ENCODE measurements around the gene CUZD1.

CUZD1 gene

DNA sequence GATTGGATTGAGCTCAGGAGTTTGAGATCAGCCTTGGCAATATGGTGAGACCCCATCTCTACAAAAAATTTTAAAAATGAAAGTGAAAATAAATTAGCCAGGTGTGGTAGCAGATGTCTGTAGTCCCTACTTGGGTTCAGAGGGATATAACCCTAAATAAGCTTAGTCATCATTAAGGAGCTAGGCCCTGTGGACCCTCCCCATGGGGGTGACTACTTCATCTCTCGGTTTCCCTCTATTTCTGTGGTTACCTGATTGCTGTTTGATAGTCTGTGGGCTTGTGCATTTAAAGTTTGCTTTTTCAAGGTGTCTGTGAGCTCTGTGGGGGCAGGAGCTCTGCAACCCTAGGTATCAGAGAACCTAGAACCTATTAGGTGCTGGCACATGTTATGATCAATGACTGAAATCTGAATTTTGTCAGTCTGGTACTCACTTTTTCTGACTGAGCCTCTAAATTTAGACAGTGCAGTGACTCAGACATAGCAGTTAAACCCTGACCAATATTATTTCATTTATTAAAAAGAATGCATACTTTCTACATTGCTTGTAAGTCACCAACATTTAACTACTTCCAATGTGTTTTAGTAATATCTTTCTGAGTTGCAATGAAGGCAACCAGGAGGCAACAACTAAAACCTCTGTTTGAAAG is 8.1 kb upstream of the CUZD1 start:
- no peak for DNase-seq

DNA sequence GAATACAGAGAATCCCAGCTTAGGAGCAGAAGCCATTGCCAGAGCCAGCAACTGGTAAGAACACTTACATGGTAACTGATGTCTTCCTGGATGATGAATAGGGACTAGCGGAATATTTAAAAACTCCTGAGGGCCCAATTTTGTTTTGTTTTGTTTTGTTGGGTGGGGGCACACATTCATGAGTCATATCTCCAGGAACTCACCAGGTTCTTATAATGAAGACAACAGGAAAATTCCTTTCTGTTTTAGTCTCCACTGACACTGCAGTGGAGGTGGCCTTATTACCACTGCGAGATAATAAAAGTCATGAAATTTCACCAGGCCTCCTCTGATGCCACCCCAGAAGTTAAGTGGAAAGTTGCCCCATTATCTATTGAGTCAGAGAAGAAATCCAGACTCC is 6.6 kb upstream of the CUZD1 start:
- DNase-seq: no peak

DNA sequence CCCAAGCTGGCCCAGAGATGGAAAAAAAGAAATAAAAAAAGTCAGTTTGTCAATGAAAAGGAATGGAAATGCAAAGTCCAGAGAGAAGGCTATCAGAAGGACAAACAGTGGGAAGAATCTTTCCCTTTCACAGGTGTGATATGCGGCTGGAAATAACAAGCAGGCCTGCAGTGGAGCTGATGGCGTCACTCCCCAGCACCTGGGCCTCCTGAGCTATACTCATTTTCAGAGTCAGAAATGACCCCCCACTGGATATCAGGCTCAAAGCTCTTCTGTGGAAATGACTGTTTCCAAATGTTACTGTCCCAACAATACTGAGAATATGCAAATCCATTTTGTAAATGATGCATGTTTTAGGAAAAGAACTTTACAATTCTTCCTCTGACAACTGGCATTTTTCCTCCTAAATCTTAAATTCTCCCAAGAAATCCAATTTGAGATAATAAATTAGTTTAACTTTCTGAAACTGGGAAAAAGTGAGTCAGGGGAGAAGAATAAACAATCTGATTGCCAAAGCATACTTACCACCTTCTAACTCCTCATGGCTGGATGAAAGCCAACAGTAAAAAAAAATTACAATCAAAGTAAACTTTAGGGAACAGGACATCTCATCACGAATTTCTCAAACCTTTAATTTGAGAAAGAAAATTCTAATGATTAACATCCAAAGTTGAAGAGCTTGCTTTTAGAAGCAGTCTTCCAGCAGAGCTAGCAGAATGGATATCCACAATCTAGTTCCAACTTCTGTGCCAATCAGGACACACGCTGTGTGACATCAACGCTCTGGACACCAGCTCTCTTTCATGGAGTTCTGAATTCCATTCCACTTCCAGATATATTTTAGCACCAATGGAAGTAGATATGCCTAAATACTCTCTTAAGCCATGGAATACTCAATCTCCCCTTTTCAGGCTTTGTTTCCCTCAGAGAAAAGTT is 5.3 kb upstream of the CUZD1 start:
- DNase-seq: no peak

DNA sequence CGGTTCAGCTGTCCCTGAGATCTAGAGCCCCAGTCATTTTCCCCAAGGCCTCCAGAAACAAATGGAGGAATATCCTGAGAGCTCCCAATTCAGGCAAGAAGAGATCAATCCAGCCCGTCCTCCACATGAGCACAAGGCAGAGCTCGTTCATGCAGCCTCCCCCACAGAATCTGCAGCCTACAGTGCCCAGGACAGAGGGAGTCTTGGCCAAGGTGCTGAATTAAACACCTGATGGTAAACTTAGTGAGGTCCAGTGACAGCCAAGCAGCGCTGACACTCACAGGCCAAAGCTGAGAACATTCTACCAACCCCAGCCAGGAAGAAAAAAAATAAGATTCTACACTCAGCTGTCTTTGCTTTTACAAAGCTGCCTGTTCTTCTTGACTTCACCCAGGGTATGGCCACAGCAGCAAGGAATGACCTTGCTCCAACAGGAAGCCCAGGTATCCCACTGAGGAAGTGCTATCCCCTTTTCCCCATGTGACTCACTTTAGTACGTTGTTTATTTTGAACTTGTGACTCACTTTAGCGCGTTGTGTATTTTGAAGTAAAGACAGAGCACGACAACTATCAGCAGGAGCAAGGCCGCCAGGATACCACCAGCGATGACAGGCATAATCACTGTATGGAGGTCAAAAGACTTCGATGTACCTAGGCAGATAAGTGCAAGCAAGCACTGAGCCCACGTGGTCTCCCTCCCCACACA is 4.4 kb upstream of the CUZD1 start:
- DNase-seq: no peak

DNA sequence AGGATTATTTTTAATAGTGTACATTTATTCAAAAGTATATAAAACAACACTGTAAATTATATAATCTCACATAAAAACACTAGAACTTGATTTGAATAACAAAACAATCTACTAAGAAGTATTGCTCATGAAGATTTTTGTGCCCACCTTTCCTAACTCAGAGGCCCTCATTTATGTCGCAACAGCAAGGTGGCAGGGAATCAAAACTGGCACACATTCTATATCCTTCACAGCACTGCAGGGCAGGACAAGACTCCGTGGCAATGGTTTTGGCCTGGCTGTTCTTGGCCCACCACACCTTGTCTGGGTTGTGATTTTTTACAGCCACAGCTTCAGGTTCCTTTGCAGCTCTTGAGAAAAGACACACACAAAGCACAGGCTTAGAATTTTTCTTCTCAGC is 3.4 kb upstream of the CUZD1 start:
- no peak for DNase-seq

DNA sequence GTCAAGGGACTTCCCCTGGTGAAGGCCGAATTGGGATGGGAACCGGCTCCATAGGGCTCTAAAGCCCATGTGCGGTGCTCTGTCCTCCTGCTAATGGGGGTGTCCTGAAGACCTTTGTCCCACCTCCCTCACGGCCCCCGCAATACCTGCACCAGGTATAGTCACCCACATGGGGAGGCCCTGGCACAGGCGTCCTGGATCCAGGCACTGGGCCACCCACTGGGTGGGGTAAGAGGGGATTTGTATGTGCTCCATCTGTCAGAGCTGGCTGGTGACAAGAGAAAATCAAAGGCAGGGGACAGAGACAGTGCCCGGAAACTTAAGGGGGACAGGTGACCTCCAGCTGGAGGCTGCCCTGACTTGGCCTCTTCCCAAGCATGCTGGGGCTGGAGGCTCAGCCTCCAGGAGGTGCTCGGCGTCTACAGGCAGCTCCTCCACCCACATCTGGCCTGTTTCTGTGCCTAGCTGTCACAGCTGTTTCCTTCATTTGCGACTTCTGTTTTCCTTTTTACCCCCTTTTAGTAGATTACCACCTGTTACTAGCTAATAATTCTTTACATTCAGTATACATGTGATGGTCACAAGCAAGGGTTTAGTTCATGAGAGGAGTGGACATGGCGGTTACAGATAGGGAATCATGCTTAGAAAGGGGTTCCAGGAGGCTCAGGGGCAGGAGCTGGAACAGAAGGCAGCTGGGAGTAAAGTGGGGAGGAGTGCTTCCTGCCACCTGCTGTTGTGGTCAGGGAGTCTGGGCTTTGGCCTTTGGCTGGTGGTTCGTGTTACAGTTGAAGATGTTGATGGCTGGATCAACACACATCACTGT is 2.3 kb upstream of the CUZD1 start:
- peak; percentile 74 for DNase-seq

DNA sequence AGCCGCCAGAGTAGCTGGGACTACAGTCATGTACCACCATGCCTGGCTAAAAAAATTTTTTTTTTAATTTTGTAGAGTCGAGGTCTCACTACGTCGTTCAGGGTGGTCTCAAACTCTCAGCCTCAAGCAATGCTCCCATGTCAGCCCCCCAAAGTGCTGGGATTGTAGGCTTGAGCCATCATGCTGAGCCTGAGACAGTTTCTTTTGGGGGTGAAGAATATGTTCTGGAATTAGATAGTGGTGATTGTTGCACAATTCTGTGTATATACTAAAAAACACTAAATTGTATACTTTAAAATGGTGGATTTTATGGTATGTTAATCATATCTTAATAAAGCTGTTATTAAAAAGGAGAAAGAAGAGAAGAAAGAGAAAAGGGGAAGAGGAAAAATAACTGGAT is 1.5 kb downstream of the CUZD1 start:
- DNase-seq: no peak

DNA sequence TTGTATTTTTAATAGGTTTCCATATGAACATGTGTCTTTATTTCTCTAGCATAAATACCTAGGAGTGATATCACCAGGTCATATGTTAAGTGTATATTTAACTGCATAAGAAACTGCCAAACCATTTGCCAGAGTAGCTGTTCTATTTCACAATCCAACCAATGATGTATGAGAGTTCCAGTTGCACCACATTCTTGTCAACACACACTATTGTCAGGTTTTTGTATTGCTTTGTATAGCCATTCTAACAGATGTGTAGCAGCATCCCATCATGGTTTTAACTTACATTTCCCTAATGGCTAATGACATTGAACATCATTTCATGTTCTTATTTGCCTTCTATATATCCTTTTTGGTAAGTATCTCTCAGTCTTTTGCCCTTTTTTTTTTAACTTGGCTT is 4.1 kb downstream of the CUZD1 start:
- no peak for DNase-seq

DNA sequence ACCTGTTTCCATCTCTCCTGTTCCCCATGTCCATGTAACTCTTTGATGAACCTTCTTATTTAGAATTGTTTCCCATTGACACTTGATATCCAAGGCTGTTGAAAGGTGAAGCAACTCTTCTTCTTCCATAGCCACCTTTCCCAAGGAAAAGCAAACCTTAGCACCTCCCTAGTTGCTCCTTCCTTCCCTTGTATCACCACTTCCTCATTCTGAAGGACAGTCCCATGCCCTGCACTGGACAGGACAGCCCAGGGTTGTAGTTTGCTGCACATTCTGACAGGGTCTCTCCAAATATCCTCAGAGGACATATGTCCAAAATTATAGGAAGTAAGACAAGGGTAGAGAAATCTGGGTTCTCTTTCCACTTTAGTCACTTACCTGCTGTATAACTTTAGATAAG is 6.2 kb downstream of the CUZD1 start:
- DNase-seq: no peak

DNA sequence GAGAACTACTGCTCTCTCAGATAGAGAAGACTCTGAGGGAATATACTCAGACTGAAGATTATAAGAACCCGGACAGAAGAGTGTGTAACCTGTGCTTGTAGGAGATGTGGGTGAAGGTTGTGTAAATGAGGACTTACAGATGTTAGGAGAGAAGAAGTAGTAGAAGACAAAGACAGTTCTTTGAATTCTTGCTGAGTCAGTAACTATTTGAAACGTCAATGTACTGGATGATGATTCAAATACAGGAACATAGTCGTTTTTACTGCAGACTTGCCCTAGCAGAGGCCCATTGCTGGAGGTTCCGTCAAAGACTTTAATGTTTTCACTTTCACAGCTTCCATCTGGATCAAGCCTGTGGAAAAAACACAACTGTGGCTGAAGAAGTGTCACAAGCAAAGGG is 6.8 kb downstream of the CUZD1 start:
- no peak for DNase-seq

DNA sequence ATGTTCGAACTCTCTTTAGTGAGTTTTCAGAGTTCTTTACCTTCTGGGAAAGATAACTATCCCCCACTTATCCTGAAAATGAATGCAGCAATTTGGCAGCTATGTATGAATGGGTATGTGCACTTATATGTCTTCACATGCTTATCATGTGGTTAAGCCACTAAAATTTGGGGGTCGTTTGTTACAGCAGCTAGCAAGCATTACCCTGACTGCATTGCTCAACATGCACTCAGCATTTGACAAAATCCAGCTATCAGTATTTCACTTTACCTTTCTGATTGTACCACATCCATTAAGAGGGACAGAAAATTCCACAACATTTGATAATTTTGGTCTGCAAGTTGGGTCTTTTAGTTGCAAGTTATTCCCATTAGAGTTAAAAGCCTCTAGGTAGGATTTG is 9.7 kb downstream of the CUZD1 start:
- no peak for DNase-seq

DNA sequence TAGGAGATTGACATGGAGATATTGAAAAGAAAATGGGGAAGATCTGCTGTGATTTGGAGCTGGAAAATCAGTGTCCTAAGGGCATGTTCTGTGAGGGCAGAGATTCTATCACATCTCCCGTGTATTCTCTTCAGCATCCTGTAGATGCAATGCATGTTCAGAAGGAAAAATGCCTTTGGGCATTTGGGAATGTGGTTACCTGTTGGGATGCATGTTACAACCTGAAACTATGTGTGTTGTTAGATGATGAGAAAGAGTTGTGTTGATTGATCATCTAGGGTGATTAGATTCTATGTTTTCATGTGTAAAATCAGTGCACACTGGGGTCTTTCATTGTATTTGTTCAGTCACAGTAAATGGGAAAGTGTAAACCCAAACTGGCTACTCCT is 14.7 kb downstream of the CUZD1 start:
- no peak for DNase-seq

DNA sequence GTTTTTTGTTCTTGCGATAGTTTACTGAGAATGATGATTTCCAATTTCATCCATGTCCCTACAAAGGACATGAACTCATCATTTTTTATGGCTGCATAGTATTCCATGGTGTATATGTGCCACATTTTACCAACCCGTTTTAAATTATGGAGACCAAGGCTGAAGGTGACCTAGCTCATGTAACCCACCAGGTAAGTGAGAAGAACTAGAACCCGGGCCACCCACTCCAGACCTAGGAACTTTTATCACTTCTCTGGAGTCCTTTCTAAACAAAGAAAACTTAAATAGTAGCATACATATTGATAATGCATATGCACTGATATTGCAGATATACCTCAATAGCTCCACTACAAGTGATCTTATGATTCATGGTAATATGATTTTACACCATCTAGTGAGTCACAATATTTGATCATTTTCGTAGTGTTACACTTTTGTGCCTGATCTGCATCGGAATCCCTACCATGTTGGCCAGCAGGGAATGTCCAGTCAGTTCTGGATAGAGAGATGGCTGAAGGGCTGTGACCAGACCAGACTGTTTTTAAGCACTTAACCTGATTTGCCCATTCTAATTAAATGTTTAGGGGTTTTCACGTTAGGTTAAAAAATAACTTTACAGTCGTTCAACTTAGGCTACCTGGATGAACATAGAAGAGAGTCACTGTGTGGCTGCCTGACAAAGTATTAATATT is 15.2 kb downstream of the CUZD1 start:
- DNase-seq: no peak

DNA sequence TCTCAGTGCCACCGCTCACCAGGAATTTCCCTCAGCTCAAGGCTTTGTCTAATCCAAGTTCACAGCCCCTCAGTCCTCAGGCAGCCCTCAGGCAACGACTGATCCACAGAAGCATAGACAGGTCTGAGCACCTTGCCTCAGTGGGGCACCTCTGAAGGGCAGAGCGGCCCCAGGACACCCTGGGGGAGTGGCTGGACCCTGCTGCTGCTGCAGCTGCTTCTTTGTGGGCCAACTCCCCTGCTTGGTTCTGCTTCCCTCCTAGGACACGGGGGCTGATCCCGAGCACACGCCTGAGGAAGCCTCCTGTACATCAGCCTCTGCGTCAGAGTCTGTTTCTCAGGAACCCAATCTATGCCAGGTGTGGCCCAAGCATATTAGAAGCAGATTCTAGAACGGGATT is 16.2 kb downstream of the CUZD1 start:
- no peak for DNase-seq

DNA sequence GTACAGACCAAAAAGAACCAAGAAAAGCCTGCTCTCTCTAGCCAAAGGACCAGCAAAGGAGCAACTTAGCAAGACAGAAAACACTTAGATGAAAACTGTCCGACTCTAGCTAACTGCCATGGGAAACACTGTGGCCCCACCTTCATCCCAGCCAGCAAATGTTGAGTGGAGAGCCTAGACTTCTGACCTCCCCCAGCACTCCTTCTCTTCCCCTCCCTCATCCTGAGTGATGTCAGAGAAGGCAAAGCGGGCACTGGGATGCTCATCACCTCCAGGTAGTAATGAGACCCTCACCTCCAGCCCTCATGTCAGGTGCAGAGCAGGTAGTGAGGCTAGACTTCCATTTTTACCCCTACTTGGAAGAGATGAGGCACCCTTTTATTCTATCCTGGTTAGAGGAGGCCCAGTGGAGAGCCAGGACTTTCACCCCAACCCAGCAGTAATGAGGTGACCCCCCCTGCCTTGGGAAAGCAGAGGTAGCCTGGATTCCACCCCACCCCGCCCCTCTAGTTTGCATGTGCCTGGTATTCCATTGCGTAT is 16.9 kb downstream of the CUZD1 start:
- DNase-seq: no peak

DNA sequence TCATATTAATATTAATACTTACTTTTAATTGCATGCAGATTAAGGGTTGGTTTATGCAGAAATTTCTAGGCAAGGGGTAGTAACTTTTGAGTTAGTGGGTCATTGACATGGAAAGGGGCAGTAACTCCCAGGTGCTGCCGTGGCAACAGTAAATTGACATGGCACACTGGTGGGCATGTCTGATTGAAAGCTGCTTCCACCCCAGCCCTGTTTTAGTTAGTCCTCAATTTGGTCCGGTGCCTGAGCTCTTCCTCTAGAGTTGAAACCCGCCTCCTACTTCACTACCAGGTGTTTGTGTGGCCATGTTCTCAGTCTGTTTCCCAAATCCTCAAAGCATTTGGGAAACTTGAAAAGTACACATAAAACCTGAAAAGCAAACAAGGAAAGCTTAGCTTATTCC is 18.4 kb downstream of the CUZD1 start:
- DNase-seq: no peak

DNA sequence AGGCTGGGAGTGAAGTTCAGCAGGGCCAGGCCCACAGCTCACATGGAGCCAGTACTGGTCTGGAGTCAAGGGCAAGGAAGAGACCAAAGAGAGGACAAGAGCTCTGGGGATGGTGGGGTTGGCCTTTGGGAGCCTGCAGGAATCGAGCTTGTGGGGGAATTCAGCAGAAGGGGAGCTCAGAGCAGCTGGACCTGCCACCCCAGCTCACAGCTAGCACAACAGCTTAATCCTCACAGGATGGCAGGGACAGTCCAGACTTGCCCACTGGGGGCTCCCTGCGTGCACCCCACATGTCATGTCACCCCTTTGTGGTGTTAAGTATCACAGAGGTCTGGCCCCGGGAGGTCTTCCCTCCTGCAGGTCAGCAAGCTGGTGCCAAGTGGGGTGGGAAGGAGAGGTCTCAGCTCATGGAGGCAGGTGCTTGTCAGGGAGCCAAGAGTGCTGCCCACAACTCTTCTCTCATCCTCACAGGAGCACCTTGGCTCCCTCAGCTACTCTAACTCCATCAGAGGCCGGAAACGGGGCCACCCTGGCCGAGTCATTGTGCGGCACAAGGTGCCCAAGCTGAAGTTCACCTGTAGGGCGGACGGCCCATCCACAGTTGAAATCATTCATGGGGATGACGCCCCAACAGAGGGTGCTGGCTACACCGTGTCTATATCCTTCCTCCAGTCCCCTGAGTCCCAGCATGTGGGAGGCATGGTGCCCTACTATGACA is 22.5 kb downstream of the CUZD1 start:
- DNase-seq: no peak

DNA sequence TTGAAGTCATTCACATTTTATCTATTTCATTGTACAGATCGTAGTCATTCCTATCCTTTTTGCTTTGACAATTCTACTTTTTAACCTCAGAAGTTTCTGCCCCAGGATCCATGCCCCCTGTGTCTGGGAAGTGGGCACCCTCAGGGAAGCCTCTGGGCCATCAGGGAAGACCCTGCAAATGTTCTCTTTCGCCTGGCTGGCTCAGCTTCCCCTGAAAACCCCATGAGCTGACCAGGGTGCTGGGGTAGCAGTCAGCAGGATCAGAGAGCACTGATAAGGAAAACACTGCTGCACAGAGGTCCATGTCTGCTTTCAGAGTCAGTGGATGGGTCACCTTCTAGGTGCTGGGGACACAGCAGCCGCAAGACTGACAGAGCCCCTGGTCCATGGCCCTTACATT is 23.8 kb downstream of the CUZD1 start:
- no peak for DNase-seq

DNA sequence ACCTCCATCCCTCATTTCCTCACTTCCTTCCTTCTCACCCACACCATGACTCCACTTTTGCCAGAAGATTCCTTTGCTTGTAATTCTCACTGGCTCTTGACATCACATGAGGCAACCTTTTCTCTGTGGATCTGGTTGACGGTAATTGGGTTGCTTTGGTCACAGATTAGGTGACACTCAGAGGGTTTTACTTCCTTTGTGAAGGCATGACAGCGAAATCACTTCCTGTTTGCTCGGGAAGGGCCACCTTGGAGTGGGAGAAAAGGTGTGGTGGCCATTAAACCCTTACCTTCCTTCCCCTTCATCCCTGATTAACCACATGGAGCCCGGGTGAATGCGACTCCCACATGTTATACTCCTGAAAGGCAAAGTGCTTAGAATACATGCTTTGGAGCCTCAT is 30.2 kb downstream of the CUZD1 start:
- DNase-seq: no peak

DNA sequence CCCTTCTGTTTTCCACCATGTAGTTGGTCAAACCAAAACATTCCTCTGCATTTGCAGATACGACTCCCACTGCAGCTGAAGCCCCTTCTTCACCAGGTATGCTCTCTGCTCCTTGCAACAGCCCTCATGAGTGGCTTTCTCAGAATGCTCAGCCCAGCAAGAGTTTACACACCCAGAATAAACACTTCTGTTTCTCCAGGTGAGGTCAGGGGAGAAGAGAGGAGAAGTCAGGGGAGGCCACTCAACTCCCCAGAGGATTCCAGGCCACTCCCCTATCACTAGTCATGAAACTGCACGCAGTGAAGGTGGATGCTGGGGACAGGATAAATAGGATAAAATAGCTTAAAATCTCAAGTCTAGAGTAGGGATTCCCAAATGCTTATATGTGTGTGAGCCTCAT is 31.2 kb downstream of the CUZD1 start:
- DNase-seq: no peak

DNA sequence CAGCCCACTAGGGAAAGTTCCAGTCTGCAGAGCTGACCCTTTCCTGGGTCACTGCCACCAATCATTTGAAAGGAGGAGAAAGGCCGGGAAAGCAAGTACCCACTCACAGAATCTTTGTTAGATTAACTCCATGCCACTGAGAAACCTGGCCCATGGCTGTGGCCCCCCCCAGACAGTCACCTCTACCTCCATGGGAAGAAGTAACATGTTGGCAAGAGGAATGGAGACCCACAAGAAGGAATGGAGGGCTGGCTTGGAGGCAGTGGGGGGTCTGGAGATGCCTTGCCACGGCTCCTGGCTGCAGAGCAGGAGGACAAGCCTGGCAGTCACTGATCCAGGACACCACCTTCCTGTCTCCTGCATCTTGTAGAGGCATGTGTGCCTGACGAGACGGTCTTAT is 32.9 kb downstream of the CUZD1 start:
- no peak for DNase-seq

DNA sequence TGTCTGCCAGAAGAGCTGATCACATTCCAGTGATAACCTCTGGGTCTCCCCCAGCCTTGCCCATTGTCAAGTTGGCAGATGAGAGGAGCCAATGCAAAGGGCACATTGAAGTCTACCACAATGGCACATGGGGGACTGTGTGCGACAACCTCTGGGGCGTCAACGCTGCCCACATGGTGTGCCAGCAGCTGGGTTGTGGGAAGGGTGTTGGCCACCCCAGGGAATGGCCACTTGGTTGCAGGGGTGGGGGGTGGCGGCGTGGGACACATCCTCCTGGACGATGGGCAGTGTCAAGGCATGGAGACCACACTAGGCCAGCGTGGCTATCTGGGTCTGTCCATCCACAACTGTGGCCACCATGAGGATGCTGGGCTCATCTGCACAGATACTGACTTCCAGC is 43.4 kb downstream of the CUZD1 start:
- DNase-seq: no peak
